GM19328 (cell line): ENCODE measurements around the gene SPIN2A.
"Not testable (repeated sequence)": the region's sequence is repeated elsewhere in the genome, so short reads cannot be mapped to it uniquely, and the experiment has no call there.

Experiments
- ATAC-seq: cut with Tn5 transposase; IDR thresholded peaks from one replicate; pipeline ENCODE4 v1.9.1; 2021; ENCODE audit warnings: mild to moderate bottlenecking, moderate library complexity; ENCODE audit not compliant: unreplicated experiment

SPIN2A gene

GRCh38 chrX:57103489-57103888, 33.7 kb downstream of the SPIN2A start:
- ATAC-seq, result no peak

GRCh38 chrX:57102918-57103317, 34.3 kb downstream of the SPIN2A start:
- ATAC-seq, result not testable (repeated sequence)
